ENCODE measurements around the gene KIF13A. TPM values are rescaled to one million over a fixed set of nuclear protein-coding genes. Genes with fewer than 3 reads are reported as not detected.

Gene KIF13A
- total and polyA plus RNA-seq, 4 donors, result 14.2 to 97.4 (median 31.7) TPM

DNA sequence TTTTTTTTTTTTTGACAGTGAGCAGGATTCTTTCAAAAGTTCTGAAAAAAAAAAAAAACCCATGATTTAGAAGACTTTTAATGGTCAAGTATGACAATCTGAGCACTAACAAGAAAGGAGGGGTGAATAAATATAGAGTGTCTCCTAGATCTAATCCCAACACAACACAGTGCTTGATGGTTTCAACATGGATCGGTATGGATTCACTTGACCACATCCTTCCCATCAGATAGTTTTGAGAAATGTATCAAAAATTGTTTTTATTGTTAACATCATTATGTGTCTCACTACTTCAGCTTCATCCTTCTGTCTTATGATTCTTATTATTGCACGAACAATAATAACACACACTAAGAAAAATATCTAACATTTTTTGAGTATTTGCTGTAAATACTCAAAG, 21.0 kb downstream of the KIF13A start:
- WGBS, 2 donors, result 73 to 86% methylated on average over 2 of the region's 2 CpGs
- Histone ChIP-seq H3K9ac (ENCODE audit: insufficient read depth in 1 of 2, low read length in 2 of 2) (no peak overlapping the region), H3K27ac (ENCODE audit: low read depth in 1 of 2, low read length in 1 of 2) (no peak overlapping the region), H3K4me1 (ENCODE audit: control insufficient read depth in 5 of 5, insufficient read depth in 5 of 5, low read length in 5 of 5) (peaks cover 0 to 39% (median 10%) of the 10 kb centered on the region in 5 donors), H3K4me3 (no peak overlapping the region), H3K27me3 (ENCODE audit: control insufficient read depth in 3 of 3, insufficient read depth in 3 of 3, low read length in 2 of 3) (no peaks in the 10 kb centered on the region), H3K36me3 (ENCODE audit: control insufficient read depth in 4 of 4, insufficient read depth in 4 of 4, low read length in 4 of 4) (no peaks in the 10 kb centered on the region), H3K9me3 (ENCODE audit: control insufficient read depth in 4 of 4, insufficient read depth in 3 of 4, low read length in 3 of 4) (no peaks in the 10 kb centered on the region)
- no peak for TF ChIP-seq CTCF (IDR thresholded peaks at IDR 0.05; ENCODE audit: control extremely low read depth, extremely low read depth)
- no peak for ATAC-seq (ENCODE audit: insufficient read depth, low FRiP score)
- no peak for DNase-seq

DNA sequence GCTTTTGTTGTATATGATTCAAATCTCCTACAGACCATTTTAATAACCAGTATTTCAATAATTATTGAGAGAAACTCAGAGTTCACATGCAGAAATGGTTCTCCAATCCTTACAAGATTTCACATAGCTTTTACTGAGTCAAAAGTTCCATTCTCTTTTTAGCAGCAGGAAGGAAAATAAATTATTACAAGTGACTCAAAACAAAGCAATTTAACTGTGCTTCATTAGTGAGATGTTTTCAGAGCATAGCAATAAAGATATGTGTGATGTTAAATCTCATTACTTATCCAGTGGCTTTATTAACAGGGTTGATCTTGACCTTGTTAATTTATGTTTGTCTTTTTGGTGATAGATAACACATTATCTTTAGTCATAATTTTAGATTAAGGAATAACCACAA, 22.0 kb downstream of the KIF13A start:
- Histone ChIP-seq H3K4me3 (no peak overlapping the region), H3K36me3 (ENCODE audit: control insufficient read depth in 4 of 4, insufficient read depth in 4 of 4, low read length in 4 of 4) (no peaks in the 10 kb centered on the region), H3K27ac (ENCODE audit: low read depth in 1 of 2, low read length in 1 of 2) (peak overlapping the region in 1 of 2 donors; percentile 75), H3K9ac (ENCODE audit: insufficient read depth in 1 of 2, low read length in 2 of 2) (no peak overlapping the region), H3K9me3 (ENCODE audit: control insufficient read depth in 4 of 4, insufficient read depth in 3 of 4, low read length in 3 of 4) (no peaks in the 10 kb centered on the region), H3K27me3 (ENCODE audit: control insufficient read depth in 3 of 3, insufficient read depth in 3 of 3, low read length in 2 of 3) (no peaks in the 10 kb centered on the region), H3K4me1 (ENCODE audit: control insufficient read depth in 5 of 5, insufficient read depth in 5 of 5, low read length in 5 of 5) (peaks cover 0 to 39% (median 10%) of the 10 kb centered on the region in 5 donors)
- no peak for DNase-seq
- TF ChIP-seq CTCF (IDR thresholded peaks at IDR 0.05; ENCODE audit: control extremely low read depth, extremely low read depth), result no peak
- ATAC-seq (ENCODE audit: insufficient read depth, low FRiP score), result no peak

DNA sequence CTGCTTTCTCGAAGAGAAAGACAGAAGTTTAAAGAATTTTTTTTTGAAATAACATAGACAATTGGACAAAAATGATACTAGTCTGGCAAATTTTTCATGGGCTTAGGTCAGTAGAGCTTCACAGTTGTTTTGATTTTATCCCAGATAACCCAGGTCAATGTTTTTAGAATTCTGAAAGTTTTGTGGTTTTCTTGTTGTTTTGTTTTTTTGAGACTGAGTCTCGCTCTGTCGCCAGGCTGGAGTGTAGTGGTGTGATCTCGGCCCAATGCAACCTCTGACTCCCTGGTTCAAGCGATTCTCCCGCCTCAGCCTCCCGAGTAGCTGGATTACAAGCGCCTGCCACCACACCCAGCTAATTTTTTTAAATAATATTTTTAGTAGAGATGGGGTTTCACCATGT, 22.8 kb downstream of the KIF13A start:
- 89 to 95% methylated on average over 8 of the region's 8 CpGs for WGBS, 2 donors
- ATAC-seq (ENCODE audit: insufficient read depth, low FRiP score), result no peak
- no peak for TF ChIP-seq CTCF (IDR thresholded peaks at IDR 0.05; ENCODE audit: control extremely low read depth, extremely low read depth)
- H3K36me3 ChIP-seq (ENCODE audit: control insufficient read depth in 4 of 4, insufficient read depth in 4 of 4, low read length in 4 of 4), result no peaks in the 10 kb centered on the region
- H3K4me3 ChIP-seq, result no peak overlapping the region
- H3K9ac ChIP-seq (ENCODE audit: insufficient read depth in 1 of 2, low read length in 2 of 2), result no peak overlapping the region
- no peaks in the 10 kb centered on the region for H3K27me3 ChIP-seq (ENCODE audit: control insufficient read depth in 3 of 3, insufficient read depth in 3 of 3, low read length in 2 of 3)
- DNase-seq, result no peak
- peaks cover 0 to 40% (median 10%) of the 10 kb centered on the region in 5 donors for H3K4me1 ChIP-seq (ENCODE audit: control insufficient read depth in 5 of 5, insufficient read depth in 5 of 5, low read length in 5 of 5)
- peak overlapping the region in 1 of 2 donors; percentile 69 for H3K27ac ChIP-seq (ENCODE audit: low read depth in 1 of 2, low read length in 1 of 2)
- no peaks in the 10 kb centered on the region for H3K9me3 ChIP-seq (ENCODE audit: control insufficient read depth in 4 of 4, insufficient read depth in 3 of 4, low read length in 3 of 4)

DNA sequence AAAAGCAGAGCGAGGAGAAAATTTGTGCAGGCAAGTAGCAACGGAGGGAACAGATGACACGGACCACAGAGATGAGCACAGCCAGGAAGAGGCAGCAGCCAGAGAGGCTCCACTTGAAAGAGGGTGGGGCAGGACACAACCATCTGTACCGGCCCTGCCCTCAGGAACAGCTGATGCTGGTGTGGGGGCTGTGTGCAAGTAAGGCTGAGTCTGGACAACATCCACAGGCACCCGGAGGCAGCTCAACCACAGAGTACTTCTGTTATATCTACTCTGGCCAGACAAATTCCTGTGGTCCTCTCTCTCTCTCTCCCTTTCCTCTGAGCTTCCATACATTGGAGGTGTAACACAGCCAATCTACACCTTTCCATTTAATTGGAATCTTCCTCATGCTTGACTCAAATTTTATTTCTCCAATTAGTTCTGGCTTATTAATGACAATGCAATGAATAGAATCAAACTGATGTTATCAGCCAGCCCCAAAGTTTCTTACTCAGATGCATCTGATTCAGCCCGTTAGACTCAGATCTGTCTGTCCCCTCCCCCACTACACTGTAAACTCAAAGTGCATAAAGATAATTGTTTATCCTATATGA, 24.9 kb downstream of the KIF13A start:
- H3K36me3 ChIP-seq (ENCODE audit: control insufficient read depth in 4 of 4, insufficient read depth in 4 of 4, low read length in 4 of 4), result no peaks in the 10 kb centered on the region
- H3K27me3 ChIP-seq (ENCODE audit: control insufficient read depth in 3 of 3, insufficient read depth in 3 of 3, low read length in 2 of 3), result no peaks in the 10 kb centered on the region
- H3K9me3 ChIP-seq (ENCODE audit: control insufficient read depth in 4 of 4, insufficient read depth in 3 of 4, low read length in 3 of 4), result no peaks in the 10 kb centered on the region
- peaks cover 5 to 37% (median 8%) of the 10 kb centered on the region in 5 donors for H3K4me1 ChIP-seq (ENCODE audit: control insufficient read depth in 5 of 5, insufficient read depth in 5 of 5, low read length in 5 of 5)
- DNase-seq (no peak), ATAC-seq (ENCODE audit: insufficient read depth, low FRiP score) (peak; percentile 65)
- H3K27ac ChIP-seq (ENCODE audit: low read depth in 1 of 2, low read length in 1 of 2), result peak overlapping the region; percentile 9 to 30
- H3K4me3 ChIP-seq, result no peak overlapping the region
- 16 to 34% methylated on average over 6 of the region's 6 CpGs for WGBS, 2 donors
- no peak for TF ChIP-seq CTCF (IDR thresholded peaks at IDR 0.05; ENCODE audit: control extremely low read depth, extremely low read depth)
- H3K9ac ChIP-seq (ENCODE audit: insufficient read depth in 1 of 2, low read length in 2 of 2), result no peak overlapping the region
